ENCODE results near the gene IGFBPL1. TPM values are rescaled to one million over a fixed set of nuclear protein-coding genes. Genes with fewer than 3 reads are reported as not detected.
A peak's percentile ranks its signal among the peaks of the same experiment; 100 is the strongest.

Gene IGFBPL1
- total RNA-seq, 4 donors from 2014 or later = not detected

- no peak overlapping the region for H3K27ac ChIP-seq
- TF ChIP-seq POLR2A (IDR thresholded peaks at IDR 0.05) (no peak), CTCF (IDR thresholded peaks at IDR 0.05) (no peak)
- DNase-seq = no peak
- no peaks in the 10 kb centered on the region for H3K9me3 ChIP-seq
- no peaks in the 10 kb centered on the region for H3K36me3 ChIP-seq
- 72 to 86% methylated on average over 2 to 4 of the region's 4 CpGs for WGBS, 2 donors
- H3K4me3 ChIP-seq = no peak overlapping the region
- intact Hi-C loops (cut with DNase I) = no loop called here
- H3K27me3 ChIP-seq = peaks cover 0 to 18% (median 0%) of the 10 kb centered on the region in 4 donors
- no peaks in the 10 kb centered on the region for H3K4me1 ChIP-seq
These were observed 6.9 kb upstream of the IGFBPL1 start for GRCh38 chr9:38431116-38431515.

- intact Hi-C loops (cut with DNase I) = no loop called here
- no peaks in the 10 kb centered on the region for H3K9me3 ChIP-seq
- peaks cover 0 to 49% (median 2%) of the 10 kb centered on the region in 4 donors for H3K27me3 ChIP-seq
- 78 to 100% methylated on average over 1 of the region's 1 CpG for WGBS, 2 donors
- TF ChIP-seq POLR2A (IDR thresholded peaks at IDR 0.05) (no peak), CTCF (IDR thresholded peaks at IDR 0.05) (no peak)
- no peak overlapping the region for H3K4me3 ChIP-seq
- peaks cover 0 to 16% (median 0%) of the 10 kb centered on the region in 3 donors for H3K4me1 ChIP-seq
- no peak overlapping the region for H3K27ac ChIP-seq
- H3K36me3 ChIP-seq = no peaks in the 10 kb centered on the region
- DNase-seq = no peak
These were observed 3.8 kb upstream of the IGFBPL1 start for GRCh38 chr9:38428062-38428461.

GRCh38 chr9:38424918-38425317 is 664 bp upstream of the IGFBPL1 start:
- TF ChIP-seq CTCF (IDR thresholded peaks at IDR 0.05) (no peak), POLR2A (IDR thresholded peaks at IDR 0.05) (no peak)
- H3K27ac ChIP-seq = no peak overlapping the region
- DNase-seq = no peak
- WGBS, 2 donors = 75 to 77% methylated on average over 4 of the region's 4 CpGs
- H3K4me1 ChIP-seq = peaks cover 0 to 16% (median 0%) of the 10 kb centered on the region in 3 donors
- peaks cover 0 to 79% (median 2%) of the 10 kb centered on the region in 4 donors for H3K27me3 ChIP-seq
- intact Hi-C loops (cut with DNase I) = no loop called here
- no peaks in the 10 kb centered on the region for H3K9me3 ChIP-seq
- no peak overlapping the region for H3K4me3 ChIP-seq
- H3K36me3 ChIP-seq = no peaks in the 10 kb centered on the region

- intact Hi-C loops (cut with DNase I) = no loop called here
- TF ChIP-seq CTCF (IDR thresholded peaks at IDR 0.05) = no peak
- no peak for TF ChIP-seq POLR2A (IDR thresholded peaks at IDR 0.05)
- no peak for DNase-seq
These were observed 831 bp downstream of the IGFBPL1 start for GRCh38 chr9:38423273-38423972.

GRCh38 chr9:38422555-38423260 is 1.5 kb downstream of the IGFBPL1 start:
- WGBS, 2 donors = 73 to 79% methylated on average over 5 to 7 of the region's 7 CpGs
- peaks cover 0 to 16% (median 0%) of the 10 kb centered on the region in 3 donors for H3K4me1 ChIP-seq
- no peaks in the 10 kb centered on the region for H3K36me3 ChIP-seq
- peaks cover 0 to 95% (median 2%) of the 10 kb centered on the region in 4 donors for H3K27me3 ChIP-seq
- no peak for TF ChIP-seq CTCF (IDR thresholded peaks at IDR 0.05)
- TF ChIP-seq POLR2A (IDR thresholded peaks at IDR 0.05) = no peak
- H3K9me3 ChIP-seq = no peaks in the 10 kb centered on the region
- H3K4me3 ChIP-seq = no peak overlapping the region
- H3K27ac ChIP-seq = no peak overlapping the region
- no peak for DNase-seq
- intact Hi-C loops (cut with DNase I) = no loop called here

More at GRCh38 chr9:38423273-38423972, 831 bp downstream of the IGFBPL1 start:
- Histone ChIP-seq H3K36me3 (no peaks in the 10 kb centered on the region), H3K4me3 (peak overlapping the region; percentile 16 to 65 (median 34)), H3K4me1 (peaks cover 0 to 16% (median 0%) of the 10 kb centered on the region in 3 donors), H3K27me3 (peaks cover 0 to 92% (median 2%) of the 10 kb centered on the region in 4 donors), H3K9me3 (no peaks in the 10 kb centered on the region), H3K27ac (no peak overlapping the region)
- WGBS, 2 donors = 48 to 55% methylated on average over 6 to 9 of the region's 15 CpGs
